ENCODE results near the gene CCT3. TPM values are rescaled to one million over a fixed set of nuclear protein-coding genes. Genes with fewer than 3 reads are reported as not detected.
"Not testable (repeated sequence)": the region's sequence is repeated elsewhere in the genome, so short reads cannot be mapped to it uniquely, and the experiment has no call there.

CCT3 gene
- total RNA-seq, 1 experiment from 2014 or later: 619 TPM

GRCh38 chr1:156371553-156372264 lies 33.6 kb upstream of the CCT3 start:
- RAD21 ChIA-PET (ENCODE audit: low non-redundant PET in 1 of 2, low total read pairs in 2 of 2, uncharacterized antibody in 2 of 2, unreplicated experiment in 2 of 2): no interaction called here
- intact Hi-C loops (cut with micrococcal nuclease): no loop called here
- no peaks in the 10 kb centered on the region for H3K27me3 ChIP-seq (ENCODE audit: insufficient read depth, low read length)
- no peak overlapping the region for H3K4me3 ChIP-seq (replicated peaks in 1 of 2; ENCODE audit: low read depth in 1 of 2, low read length in 2 of 2)
- TF ChIP-seq POLR2AphosphoS5 (IDR thresholded peaks at IDR 0.05; ENCODE audit: low read depth, low read length): no peak
- no peak for TF ChIP-seq EZH2phosphoT487 (IDR thresholded peaks at IDR 0.05; ENCODE audit: borderline replicate concordance)
- no peak for TF ChIP-seq CBX3 (IDR thresholded peaks at IDR 0.05; ENCODE audit: low read depth)
- TF ChIP-seq, protein P1, sequence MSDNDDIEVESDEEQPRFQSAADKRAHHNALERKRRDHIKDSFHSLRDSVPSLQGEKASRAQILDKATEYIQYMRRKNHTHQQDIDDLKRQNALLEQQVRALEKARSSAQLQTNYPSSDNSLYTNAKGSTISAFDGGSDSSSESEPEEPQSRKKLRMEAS (IDR thresholded peaks at IDR 0.05): no peak
- no peak for TF ChIP-seq RAD21 (IDR thresholded peaks at IDR 0.05; ENCODE audit: low read depth)
- TF ChIP-seq SRF (IDR thresholded peaks at IDR 0.05; ENCODE audit: low read depth): no peak
- TF ChIP-seq POLR2A (IDR thresholded peaks at IDR 0.05; ENCODE audit: borderline replicate concordance, extremely low read depth, insufficient read depth, insufficient read length): no peak
- TF ChIP-seq ZFX (IDR thresholded peaks at IDR 0.05): no peak
- no peak for TF ChIP-seq EGR1 (IDR thresholded peaks at IDR 0.05; ENCODE audit: low read depth)
- no peak for TF ChIP-seq EZH2 (IDR thresholded peaks at IDR 0.05)
- no peak for TF ChIP-seq TCF7L2 (IDR thresholded peaks at IDR 0.05; ENCODE audit: borderline replicate concordance, extremely low read depth, insufficient read depth, insufficient read length)
- TF ChIP-seq CEBPB (IDR thresholded peaks at IDR 0.05; ENCODE audit: low read depth): no peak
- DNase-seq (ENCODE audit: low read depth, low spot score) (no peak), ATAC-seq (no peak)
- H3K9ac ChIP-seq (ENCODE audit: low read length): no peak overlapping the region
- no peaks in the 10 kb centered on the region for H4K20me1 ChIP-seq (ENCODE audit: insufficient read depth)
- no peak overlapping the region for H2AFZ ChIP-seq (ENCODE audit: low read depth, low read length, poor library complexity, severe bottlenecking)
- POLR2A ChIA-PET: interaction anchor here (1.3 kb wide), 1 partner anchor 13 kb away, joined by 3 read pairs; no protein-coding TSS in a partner anchor
- CTCF ChIA-PET: interaction anchor here (0.6 to 1.6 kb wide), 3 partner anchors 14 to 74 kb away, joined by 3 to 5 read pairs (median 3); no protein-coding TSS in a partner anchor
- peaks cover 17 to 28% of the 10 kb centered on the region in 2 experiments for H3K4me1 ChIP-seq (ENCODE audit: control insufficient read depth in 1 of 2, insufficient read depth in 2 of 2, low read length in 2 of 2)
- peak overlapping the region; percentile 34 for H3K4me2 ChIP-seq (ENCODE audit: low read length)
- BruUV-seq (replicated peaks): TSS peak; percentile 9
- no peaks in the 10 kb centered on the region for H3K9me3 ChIP-seq (ENCODE audit: control insufficient read depth in 1 of 2, insufficient read depth in 1 of 2, low read depth in 1 of 2, low read length in 2 of 2)
- H3K9me2 ChIP-seq (ENCODE audit: insufficient read depth): no peaks in the 10 kb centered on the region
- no peak overlapping the region for H3K27ac ChIP-seq (ENCODE audit: low read depth, low read length)
- no peaks in the 10 kb centered on the region for H3K36me3 ChIP-seq (ENCODE audit: control insufficient read depth in 1 of 2, insufficient read depth in 2 of 2, low read length in 2 of 2)
- no peaks in the 10 kb centered on the region for H3K79me2 ChIP-seq (ENCODE audit: insufficient read depth, low read length)

GRCh38 chr1:156369685-156370286 lies 31.7 kb upstream of the CCT3 start:
- H4K20me1 ChIP-seq (ENCODE audit: insufficient read depth); intact Hi-C loops (cut with micrococcal nuclease); RAD21 ChIA-PET (ENCODE audit: low non-redundant PET in 1 of 2, low total read pairs in 2 of 2, uncharacterized antibody in 2 of 2, unreplicated experiment in 2 of 2); H3K79me2 ChIP-seq (ENCODE audit: insufficient read depth, low read length); BruUV-seq (replicated peaks); DNase-seq (ENCODE audit: low read depth, low spot score); H3K9me3 ChIP-seq (ENCODE audit: control insufficient read depth in 1 of 2, insufficient read depth in 1 of 2, low read depth in 1 of 2, low read length in 2 of 2); H3K27me3 ChIP-seq (ENCODE audit: insufficient read depth, low read length); H3K36me3 ChIP-seq (ENCODE audit: control insufficient read depth in 1 of 2, insufficient read depth in 2 of 2, low read length in 2 of 2); H3K9me2 ChIP-seq (ENCODE audit: insufficient read depth); POLR2A ChIA-PET: not testable (repeated sequence)
- H3K4me1 ChIP-seq (ENCODE audit: control insufficient read depth in 1 of 2, insufficient read depth in 2 of 2, low read length in 2 of 2): peaks cover 17 to 28% of the 10 kb centered on the region in 2 experiments
- CTCF ChIA-PET: interaction anchor here (0.7 kb wide), 1 partner anchor 320 kb away, joined by 3 read pairs; no protein-coding TSS in a partner anchor
- peak overlapping the region; percentile 64 to 66 for H3K4me3 ChIP-seq (replicated peaks in 1 of 2; ENCODE audit: low read depth in 1 of 2, low read length in 2 of 2)
- ATAC-seq: peak; percentile 45
- peak overlapping the region; percentile 74 for H3K9ac ChIP-seq (ENCODE audit: low read length)
- peak overlapping the region; percentile 77 for H2AFZ ChIP-seq (ENCODE audit: low read depth, low read length, poor library complexity, severe bottlenecking)
- peak overlapping the region; percentile 83 for H3K4me2 ChIP-seq (ENCODE audit: low read length)
- H3K27ac ChIP-seq (ENCODE audit: low read depth, low read length): peak overlapping the region; percentile 57

Data from HCT116 (cell line).